MM.1S (cell line): ENCODE data around the gene MTHFD1.

ENCODE experiments used
- CTCF ChIP-seq: fragments of 300-600 bp; sonication (generic); IDR thresholded peaks from 2 replicates; pipeline ENCODE4 v1.5.1; 2016; ENCODE audit warnings: antibody characterized with exemption, low read length, mixed read lengths
- EZH2 ChIP-seq: fragments of 300-600 bp; sonication (generic); optimal IDR thresholded peaks from 2 replicates; pipeline ENCODE3; 2017; ENCODE audit warnings: low read depth, mild to moderate bottlenecking, antibody characterized with exemption, low read length, mixed read lengths
- EZH2phosphoT487 ChIP-seq: fragments of 300-600 bp; sonication (generic); IDR thresholded peaks from 2 replicates; pipeline ENCODE4 v1.6.1; 2018; ENCODE audit warnings: antibody characterized with exemption, low read length

- TF ChIP-seq CTCF (no peak), EZH2 (no peak), EZH2phosphoT487 (no peak)
Measured at GRCh38 chr14:64340560-64341196, 47.5 kb upstream of the MTHFD1 start.
